HepG2 (cell line): ENCODE measurements around the gene IL3. TPM values are rescaled to one million over a fixed set of nuclear protein-coding genes. Genes with fewer than 3 reads are reported as not detected.

Experiments used
- GZF1 ChIP-seq: sonication (generic); formaldehyde crosslinking; IDR thresholded peaks from 2 replicates; pipeline ENCODE4 v1.5.1; 2020; ENCODE audit warnings: mild to moderate bottlenecking, missing genetic modification reagents
- MAFK ChIP-seq, 2 experiments: IDR thresholded peaks in 1 of 2; conservative IDR thresholded peaks in 1 of 2; 2 replicates each; pipeline ENCODE4 v1.6.1; 2011; ENCODE audit warnings: improper control_type of control experiment in 2 of 2, low read length in 2 of 2
- STAG1 ChIP-seq: sonication (generic); formaldehyde crosslinking; IDR thresholded peaks from 2 replicates; pipeline ENCODE4 v1.4.0; 2020; ENCODE audit warnings: missing genetic modification reagents
- ZBTB10 ChIP-seq: sonication (generic); formaldehyde crosslinking; IDR thresholded peaks from 2 replicates; pipeline ENCODE4 v1.4.0; 2020; ENCODE audit warnings: missing genetic modification reagents, borderline replicate concordance
- ZBTB44 ChIP-seq: sonication (generic); formaldehyde crosslinking; IDR thresholded peaks from 2 replicates; pipeline ENCODE4 v1.4.0; 2020; ENCODE audit warnings: missing genetic modification reagents
- ZNF337 ChIP-seq: sonication (generic); formaldehyde crosslinking; IDR thresholded peaks from 2 replicates; pipeline ENCODE4 v1.5.1; 2020; ENCODE audit warnings: missing genetic modification reagents, low read depth, mild to moderate bottlenecking, borderline replicate concordance
- ZNF572 ChIP-seq: sonication (generic); formaldehyde crosslinking; IDR thresholded peaks from 2 replicates; pipeline ENCODE4 v1.5.1; 2020; ENCODE audit warnings: mild to moderate bottlenecking, missing genetic modification reagents
- ZNF737 ChIP-seq: sonication (generic); formaldehyde crosslinking; IDR thresholded peaks from 2 replicates; pipeline ENCODE4 v1.5.0; 2020; ENCODE audit warnings: missing genetic modification reagents, mild to moderate bottlenecking, borderline replicate concordance
- ZSCAN22 ChIP-seq: sonication (generic); formaldehyde crosslinking; IDR thresholded peaks from 2 replicates; pipeline ENCODE4 v1.4.0; 2020; ENCODE audit warnings: mild to moderate bottlenecking, missing genetic modification reagents
- polyA plus RNA-seq, 8 experiments: library from polyadenylated mRNA; depleted of rRNA in 3 of 8; stranded (reverse) in 7 of 8; unstranded in 1 of 8; fragments of >200 nt; fragmentation: Illumina TruSeq in 4 of 8; extraction: Trizol in 4 of 8; gene quantifications; 2 replicates each; pipeline versions ENCODE4 v1.2.1 to v1.2.3, GENCODE V29; 2011 to 2016; ENCODE audit warnings: low read depth in 4 of 8, missing spikeins in 1 of 8, mixed read lengths in 1 of 8; ENCODE audit not compliant: insufficient read depth in 1 of 8
- total RNA-seq, 5 experiments: library from RNA; depleted of rRNA; stranded (reverse); fragments of >200 nt; fragmentation: Illumina TruSeq; extraction: Trizol; gene quantifications; 2 replicates each; pipeline ENCODE4 v1.2.3, GENCODE V29; 2016; ENCODE audit warnings: low read depth in 1 of 5
- TF ChIP-seq, protein P1 (sequence below): sonication (generic); formaldehyde crosslinking; IDR thresholded peaks from 2 replicates; pipeline ENCODE4 v1.5.1; 2020; ENCODE audit warnings: mild to moderate bottlenecking, missing genetic modification reagents

The IL3 gene
- total and polyA plus RNA-seq, 2 of the 13 experiments (the other 11 are each of a cell fraction or from before 2014, with no cell fraction given) = not detected

GRCh38 chr5:132027027-132027426 lies 33.4 kb upstream of the IL3 start (continued):
- TF ChIP-seq GZF1 (CRISPR knock-in tag) (no peak), ZNF572 (CRISPR knock-in tag) (no peak), ZBTB10 (CRISPR knock-in tag) (no peak), MAFK (conservative IDR thresholded peaks at IDR 0.05 in 1 of 2, IDR thresholded peaks at IDR 0.05 in 1 of 2; ENCODE audit: low read length in 2 of 2) (no peak), ZBTB44 (no peak), ZNF337 (no peak), STAG1 (no peak), ZNF737 (no peak), ZSCAN22 (CRISPR knock-in tag) (no peak)
- TF ChIP-seq, protein P1, sequence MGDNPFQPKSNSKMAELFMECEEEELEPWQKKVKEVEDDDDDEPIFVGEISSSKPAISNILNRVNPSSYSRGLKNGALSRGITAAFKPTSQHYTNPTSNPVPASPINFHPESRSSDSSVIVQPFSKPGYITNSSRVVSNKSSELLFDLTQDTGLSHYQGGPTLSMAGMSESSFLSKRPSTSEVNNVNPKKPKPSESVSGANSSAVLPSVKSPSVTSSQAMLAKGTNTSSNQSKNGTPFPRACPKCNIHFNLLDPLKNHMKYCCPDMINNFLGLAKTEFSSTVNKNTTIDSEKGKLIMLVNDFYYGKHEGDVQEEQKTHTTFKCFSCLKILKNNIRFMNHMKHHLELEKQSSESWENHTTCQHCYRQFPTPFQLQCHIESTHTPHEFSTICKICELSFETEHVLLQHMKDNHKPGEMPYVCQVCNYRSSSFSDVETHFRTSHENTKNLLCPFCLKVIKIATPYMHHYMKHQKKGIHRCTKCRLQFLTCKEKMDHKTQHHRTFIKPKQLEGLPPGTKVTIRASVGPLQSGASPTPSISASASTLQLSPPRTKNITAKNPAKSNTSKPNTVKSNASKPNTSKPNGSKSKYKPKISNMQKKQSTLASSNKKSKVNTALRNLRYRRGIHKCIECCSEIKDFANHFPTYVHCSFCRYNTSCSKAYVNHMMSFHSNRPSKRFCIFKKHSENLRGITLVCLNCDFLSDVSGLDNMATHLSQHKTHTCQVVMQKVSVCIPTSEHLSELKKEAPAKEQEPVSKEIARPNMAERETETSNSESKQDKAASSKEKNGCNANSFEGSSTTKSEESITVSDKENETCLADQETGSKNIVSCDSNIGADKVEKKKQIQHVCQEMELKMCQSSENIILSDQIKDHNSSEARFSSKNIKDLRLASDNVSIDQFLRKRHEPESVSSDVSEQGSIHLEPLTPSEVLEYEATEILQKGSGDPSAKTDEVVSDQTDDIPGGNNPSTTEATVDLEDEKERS (CRISPR knock-in tag) = no peak
